ENCODE measurements around the gene RING1.

RING1 gene

DNA sequence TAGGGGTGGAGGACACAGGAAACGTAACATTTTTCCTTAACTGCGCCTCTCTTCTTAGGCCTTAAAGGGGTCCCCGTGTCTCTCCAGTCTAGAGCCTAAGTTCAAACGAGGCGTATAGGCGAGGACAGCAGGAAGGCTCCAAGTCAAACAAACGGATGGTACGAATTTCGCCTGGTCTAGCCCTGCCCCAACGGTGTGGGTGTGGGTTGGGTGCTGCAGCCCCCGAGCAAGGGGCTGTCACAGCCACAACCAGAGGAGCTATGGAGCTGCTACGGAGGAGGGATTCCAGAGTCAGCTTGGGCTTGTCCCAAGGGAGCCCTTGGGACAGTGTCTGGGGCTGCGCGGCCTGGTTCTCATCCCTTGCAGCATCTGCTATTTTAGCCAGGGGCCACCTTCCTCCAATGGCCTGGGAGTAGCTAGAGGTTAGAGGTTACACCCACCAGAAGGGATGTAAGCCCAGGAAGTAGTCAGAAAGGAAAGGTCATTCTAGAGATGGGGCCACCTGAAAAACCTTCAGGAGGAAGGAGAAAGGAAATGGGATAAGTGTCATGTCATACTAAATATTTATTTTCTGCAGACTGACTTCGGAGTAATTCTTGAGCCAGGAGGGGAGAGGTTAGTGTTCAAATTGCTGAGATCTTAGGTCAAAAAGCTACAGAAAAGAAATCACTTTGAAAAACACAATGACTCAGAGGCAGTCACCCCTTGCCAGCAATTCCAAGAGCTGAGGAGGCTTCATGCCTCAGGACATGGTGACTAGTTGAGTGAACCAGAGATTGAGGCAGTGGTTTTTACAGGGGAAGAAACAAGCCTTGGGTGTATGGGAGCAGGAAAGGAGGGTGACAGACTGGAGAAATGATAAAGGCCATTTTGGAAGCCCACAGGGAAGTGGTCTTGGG, 41.7 kb downstream of the RING1 start:
- DNase-seq = peak in 1 of 5 experiments; percentile 22

GRCh38 chr6:33250731-33251130, 42.4 kb downstream of the RING1 start:
- no peak for DNase-seq

DNA sequence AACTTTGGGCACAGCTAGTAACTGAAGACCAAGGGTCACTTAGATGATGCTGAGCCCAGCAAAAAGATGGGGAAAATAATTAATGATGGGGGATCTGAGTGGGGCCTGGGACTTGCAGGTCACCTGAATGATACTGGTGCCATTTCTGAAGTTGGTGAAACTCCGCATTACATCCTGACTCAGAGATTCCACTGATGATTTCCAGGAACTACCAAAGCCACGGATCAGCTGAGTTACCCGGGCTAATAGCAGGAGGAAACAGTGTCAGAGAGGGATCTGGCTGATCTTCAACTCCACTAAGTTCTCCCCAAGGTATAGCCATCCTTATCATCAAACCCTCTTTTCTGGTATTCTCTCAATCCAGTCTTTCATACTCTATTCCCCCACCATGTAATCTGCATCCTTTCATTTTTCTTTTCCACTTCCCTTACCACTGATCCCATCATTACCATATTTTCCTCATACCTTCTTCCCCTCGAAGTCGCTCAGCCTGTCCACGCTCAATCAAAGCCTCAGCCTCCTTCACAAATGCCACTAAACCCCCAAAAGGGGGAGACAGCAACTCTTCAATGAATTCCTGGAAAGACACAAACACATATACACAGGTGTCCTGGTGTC, 43.2 kb downstream of the RING1 start:
- no peak for DNase-seq

GRCh38 chr6:33252759-33253158, 44.5 kb downstream of the RING1 start:
- no peak for DNase-seq

GRCh38 chr6:33254591-33254990, 46.3 kb downstream of the RING1 start:
- DNase-seq = no peak

DNA sequence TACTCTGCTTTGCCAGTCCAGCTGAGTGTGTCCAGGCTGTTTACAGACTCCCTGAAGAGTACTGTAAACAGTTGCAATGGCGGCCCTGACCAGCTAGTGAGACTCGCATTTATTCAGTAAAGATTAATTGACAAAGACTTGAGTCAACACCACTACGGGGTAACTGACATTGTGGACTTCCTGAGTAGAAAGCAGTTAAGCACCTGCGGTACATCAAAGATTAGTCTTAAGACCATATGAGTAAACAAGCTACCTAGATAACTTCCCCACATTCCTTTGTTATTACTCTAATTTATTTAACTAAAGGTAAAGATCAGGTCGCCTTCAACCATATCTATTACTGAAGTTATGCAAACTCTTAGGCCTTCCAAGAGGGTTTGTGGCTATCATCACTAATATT, 50.7 kb downstream of the RING1 start:
- DNase-seq = no peak

Data from T-helper 2 cell (primary cell).